ENCODE results near the gene ZIC1.

GRCh38 chr3:147379651-147380050 lies 29.5 kb upstream of the ZIC1 start:
- no peak for TF ChIP-seq CTCF (IDR thresholded peaks at IDR 0.05)
- no peak for TF ChIP-seq POLR2AphosphoS5 (IDR thresholded peaks at IDR 0.05; ENCODE audit: low read depth, low read length)
